ENCODE results near the gene AGTPBP1.
"Not testable (repeated sequence)": the region's sequence is repeated elsewhere in the genome, so short reads cannot be mapped to it uniquely, and the experiment has no call there.

Gene AGTPBP1

GRCh38 chr9:85631809-85632208 is 109.9 kb downstream of the AGTPBP1 start:
- no peak for FAIRE-seq
- TF ChIP-seq POLR2A (IDR thresholded peaks at IDR 0.05; ENCODE audit: low read depth, low read length) = no peak
- DNase-seq (ENCODE audit: insufficient read length, low spot score) = no peak

DNA sequence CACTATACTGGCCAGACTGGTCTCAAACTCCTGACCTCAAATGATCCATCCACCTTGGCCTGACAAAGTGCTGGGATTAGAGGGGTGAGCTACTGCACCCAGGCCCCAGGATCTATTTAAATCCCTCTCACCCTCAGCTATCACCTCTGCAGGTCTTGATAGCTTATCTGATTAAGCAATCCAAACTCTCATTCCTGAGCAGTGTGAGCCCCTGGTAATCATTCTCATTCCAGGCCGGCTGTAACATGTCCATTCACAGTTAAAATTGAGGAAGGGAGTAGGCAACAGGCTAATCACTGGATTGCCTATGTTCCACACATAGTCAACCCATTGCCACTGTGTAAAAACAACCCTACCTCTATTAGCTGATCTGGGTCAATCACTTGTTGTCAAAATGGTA is 111.1 kb downstream of the AGTPBP1 start:
- DNase-seq (ENCODE audit: insufficient read length, low spot score) = no peak
- TF ChIP-seq POLR2A (IDR thresholded peaks at IDR 0.05; ENCODE audit: low read depth, low read length) = no peak
- peak; percentile 6 for FAIRE-seq

- DNase-seq (ENCODE audit: insufficient read length, low spot score) (no peak), FAIRE-seq (peak; percentile 43)
- TF ChIP-seq POLR2A (IDR thresholded peaks at IDR 0.05; ENCODE audit: low read depth, low read length) = no peak
Measured at GRCh38 chr9:85617141-85617670, 124.5 kb downstream of the AGTPBP1 start.

DNA sequence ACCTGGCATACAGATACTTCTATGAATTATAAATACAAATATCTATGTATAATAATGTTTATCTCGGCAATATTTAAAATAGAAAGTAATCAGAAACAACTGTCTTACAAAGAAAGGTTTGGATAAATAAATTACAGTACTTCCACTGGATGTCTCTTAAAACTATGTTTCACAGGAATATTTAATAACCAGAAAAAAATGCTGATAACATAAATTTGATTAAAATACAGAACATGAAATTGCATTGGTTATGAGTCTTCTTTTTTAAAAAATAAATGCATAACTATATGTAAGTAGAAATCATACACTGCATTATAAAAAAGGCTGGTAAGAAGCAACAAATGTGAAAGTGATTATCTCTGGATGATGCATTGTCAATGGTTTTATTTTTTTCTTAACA is 126.0 kb downstream of the AGTPBP1 start:
- no peak for DNase-seq (ENCODE audit: insufficient read length, low spot score)
- no peak for TF ChIP-seq POLR2A (IDR thresholded peaks at IDR 0.05; ENCODE audit: low read depth, low read length)
- FAIRE-seq = no peak

GRCh38 chr9:85610074-85610860 is 131.5 kb downstream of the AGTPBP1 start:
- peak; percentile 63 for DNase-seq (ENCODE audit: insufficient read length, low spot score)
- FAIRE-seq = peak; percentile 100
- no peak for TF ChIP-seq POLR2A (IDR thresholded peaks at IDR 0.05; ENCODE audit: low read depth, low read length)

GRCh38 chr9:85605905-85606304 is 135.8 kb downstream of the AGTPBP1 start:
- FAIRE-seq (peak; percentile 61), DNase-seq (ENCODE audit: insufficient read length, low spot score) (no peak)
- no peak for TF ChIP-seq POLR2A (IDR thresholded peaks at IDR 0.05; ENCODE audit: low read depth, low read length)

GRCh38 chr9:85603936-85604335 is 137.8 kb downstream of the AGTPBP1 start:
- TF ChIP-seq POLR2A (IDR thresholded peaks at IDR 0.05; ENCODE audit: low read depth, low read length) = no peak
- FAIRE-seq (no peak), DNase-seq (ENCODE audit: insufficient read length, low spot score) (no peak)

DNA sequence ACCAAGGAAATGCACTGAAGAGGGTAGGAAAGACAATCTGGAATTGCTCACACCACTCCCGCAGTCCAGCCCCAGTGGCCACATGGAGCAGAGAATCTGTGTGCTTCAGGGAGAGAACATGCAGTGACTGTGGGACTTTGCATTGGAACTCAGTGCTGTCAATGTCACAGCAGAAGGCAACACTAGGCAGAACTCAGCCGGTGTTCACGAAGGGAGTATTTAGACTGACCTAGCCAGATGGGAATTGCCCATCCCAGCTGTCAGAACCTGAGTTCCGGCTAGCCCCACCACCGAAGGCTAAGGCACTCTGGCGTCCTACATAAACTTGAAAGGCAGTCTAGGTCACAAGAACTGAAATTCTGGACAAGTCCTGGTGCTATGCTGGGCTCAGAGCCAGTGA is 139.0 kb downstream of the AGTPBP1 start:
- DNase-seq (ENCODE audit: insufficient read length, low spot score) (no peak), FAIRE-seq (no peak)
- no peak for TF ChIP-seq POLR2A (IDR thresholded peaks at IDR 0.05; ENCODE audit: low read depth, low read length)

DNA sequence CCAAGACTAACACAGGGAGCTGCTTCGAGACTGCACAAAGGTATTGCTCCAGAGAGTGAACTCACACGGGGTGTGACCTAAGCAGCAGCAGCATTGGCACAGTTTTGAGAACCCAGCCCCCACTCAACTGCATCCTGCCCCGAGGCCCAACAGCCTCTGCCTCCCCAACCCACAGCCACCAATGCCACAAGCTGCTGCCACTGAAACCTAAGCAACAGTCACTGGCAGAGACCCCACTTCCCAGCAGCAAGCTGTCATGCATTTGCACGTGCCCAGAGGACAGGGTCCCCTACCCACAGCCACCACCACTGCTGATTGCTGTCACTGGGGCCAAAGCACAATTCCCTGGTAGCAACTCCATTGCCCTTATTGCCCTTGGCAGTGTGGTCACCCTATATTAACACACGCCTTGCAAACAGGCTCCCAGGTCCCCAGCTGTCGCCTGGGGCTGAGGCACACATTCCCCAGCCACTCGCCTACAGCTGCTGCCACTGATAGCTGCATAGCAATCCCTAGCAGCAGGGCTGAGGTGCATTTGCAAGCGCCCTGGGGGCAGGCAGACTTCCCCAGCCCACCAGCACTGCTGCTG is 141.0 kb downstream of the AGTPBP1 start:
- DNase-seq (ENCODE audit: insufficient read length, low spot score) (no peak), FAIRE-seq (no peak)
- TF ChIP-seq POLR2A (IDR thresholded peaks at IDR 0.05; ENCODE audit: low read depth, low read length) = no peak

- DNase-seq (ENCODE audit: insufficient read length, low spot score) (no peak), FAIRE-seq (peak; percentile 75)
- no peak for TF ChIP-seq POLR2A (IDR thresholded peaks at IDR 0.05; ENCODE audit: low read depth, low read length)
Measured at GRCh38 chr9:85599540-85600105, 142.1 kb downstream of the AGTPBP1 start.

- DNase-seq (ENCODE audit: insufficient read length, low spot score) (no peak), FAIRE-seq (no peak)
- TF ChIP-seq POLR2A (IDR thresholded peaks at IDR 0.05; ENCODE audit: low read depth, low read length) = no peak
Measured at GRCh38 chr9:85594316-85594715, 147.4 kb downstream of the AGTPBP1 start.

- no peak for DNase-seq (ENCODE audit: insufficient read length, low spot score)
- FAIRE-seq = no peak
- TF ChIP-seq POLR2A (IDR thresholded peaks at IDR 0.05; ENCODE audit: low read depth, low read length) = no peak
Measured at GRCh38 chr9:85586684-85587083, 155.1 kb downstream of the AGTPBP1 start.

DNA sequence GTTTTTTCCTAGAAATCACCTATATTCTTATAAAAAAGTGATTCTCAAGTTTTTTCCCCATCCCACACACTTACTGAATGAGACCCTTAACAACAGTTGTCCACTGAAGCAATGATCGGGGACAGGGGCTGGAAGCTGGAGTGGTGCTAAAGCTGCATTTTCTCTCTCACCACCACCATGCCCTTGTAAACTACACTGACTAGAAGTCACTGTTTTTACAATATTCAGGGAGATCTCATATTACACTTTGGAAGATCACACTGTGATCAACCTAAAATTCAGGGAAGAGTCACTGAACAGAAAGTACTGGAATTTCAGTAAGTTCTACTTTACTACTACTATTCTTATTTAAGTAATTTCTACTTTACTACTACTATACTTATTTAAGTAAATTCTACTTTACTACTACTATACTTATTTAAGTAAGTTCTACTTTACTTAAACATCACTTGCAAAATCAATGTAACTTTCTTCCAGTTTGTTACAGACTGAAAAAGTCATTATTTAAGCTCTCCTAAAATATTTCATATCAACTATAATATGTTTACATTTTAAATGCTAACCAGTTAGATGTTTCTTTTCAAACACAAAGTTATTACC is 164.3 kb downstream of the AGTPBP1 start:
- DNase-seq (ENCODE audit: insufficient read length, low spot score) = no peak
- FAIRE-seq = no peak
- TF ChIP-seq POLR2A (IDR thresholded peaks at IDR 0.05; ENCODE audit: low read depth, low read length) = no peak

DNA sequence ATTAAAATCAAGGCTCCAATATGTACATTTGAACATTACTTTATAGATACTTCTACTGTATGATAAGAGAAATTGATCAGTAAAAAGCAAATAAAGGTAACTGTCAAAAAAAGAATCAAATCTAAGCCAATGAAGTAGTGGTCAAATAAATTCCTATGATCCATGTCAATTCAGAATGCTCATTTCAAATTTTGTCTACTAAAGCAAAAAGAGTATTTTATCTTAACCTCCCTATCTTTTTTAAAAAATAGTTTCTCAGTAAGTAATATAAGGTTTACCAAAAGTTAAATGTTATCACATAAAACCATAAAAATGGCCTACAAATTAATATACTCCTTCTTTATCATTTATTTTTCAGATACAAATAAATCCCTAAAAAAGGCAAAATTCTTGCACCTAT is 165.9 kb downstream of the AGTPBP1 start:
- FAIRE-seq (no peak), DNase-seq (ENCODE audit: insufficient read length, low spot score) (no peak)
- TF ChIP-seq POLR2A (IDR thresholded peaks at IDR 0.05; ENCODE audit: low read depth, low read length) = no peak

- not testable (repeated sequence) for FAIRE-seq; DNase-seq (ENCODE audit: insufficient read length, low spot score)
Measured at GRCh38 chr9:85573546-85573945, 168.2 kb downstream of the AGTPBP1 start.

- peak; percentile 45 for FAIRE-seq
- DNase-seq (ENCODE audit: insufficient read length, low spot score) = not testable (repeated sequence)
Measured at GRCh38 chr9:85572917-85573316, 168.8 kb downstream of the AGTPBP1 start.

Data from H54 (cell line).